Measurements from ENCODE around the gene USP49. TPM values are rescaled to one million over a fixed set of nuclear protein-coding genes. Genes with fewer than 3 reads are reported as not detected.

Gene USP49
- total RNA-seq, 2 experiments from 2014 or later: 6.2 to 7.8 TPM

DNA sequence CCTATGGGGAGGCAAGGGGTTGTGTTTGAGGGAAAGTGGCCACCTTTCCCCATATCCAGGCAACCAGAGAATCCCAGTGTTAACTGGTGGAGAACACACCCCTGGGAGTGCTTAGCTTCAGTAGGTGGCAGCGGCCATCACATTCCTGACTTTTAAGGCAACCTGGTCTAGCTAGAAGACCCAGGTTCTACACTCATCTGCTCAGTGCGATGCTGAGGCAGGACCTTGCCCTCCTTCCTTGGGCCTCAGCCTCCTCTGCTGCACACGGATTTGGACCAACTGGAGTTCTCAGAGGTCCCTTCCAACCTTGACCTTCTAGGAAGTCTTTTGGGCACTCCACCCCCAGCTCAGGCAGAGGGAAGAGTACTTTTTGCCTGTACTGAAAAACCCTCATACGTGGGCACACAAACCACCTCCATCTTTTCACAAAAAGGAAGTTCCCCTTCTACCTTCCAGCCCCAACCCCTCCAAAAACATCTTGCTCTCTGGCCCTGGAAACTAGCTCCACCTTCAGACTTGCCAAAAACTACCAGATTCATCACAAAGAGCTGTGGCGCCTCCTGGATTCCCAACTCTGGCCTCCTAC is 43.5 kb upstream of the USP49 start:
- no peaks in the 10 kb centered on the region for H3K27me3 Mint-ChIP-seq (ENCODE audit: low read depth)
- no peak for DNase-seq
- peaks cover 76% of the 10 kb centered on the region for H3K36me3 Mint-ChIP-seq (ENCODE audit: low read depth)
- ChIA-PET CTCF (interaction anchor here (0.7 to 19.0 kb wide), 16 partner anchors 16 to 276 kb away, joined by 3 to 451 read pairs (median 6); partner anchors contain the start of genes BYSL, MED20, TAF8 and TOMM6), POLR2A (interaction anchor here (1.2 to 13.1 kb wide), 9 partner anchors 8 to 151 kb away, joined by 4 to 372 read pairs (median 14); partner anchors contain the start of genes BYSL, MED20, TAF8 and TOMM6)
- H3K27ac Mint-ChIP-seq: peak overlapping the region; percentile 97
- no peak for ATAC-seq
- H3K4me1 Mint-ChIP-seq (ENCODE audit: low read depth): peaks cover 63% of the 10 kb centered on the region
- H3K9me3 Mint-ChIP-seq (ENCODE audit: insufficient read depth): no peaks in the 10 kb centered on the region
- H3K4me3 Mint-ChIP-seq: peak overlapping the region; percentile 99

DNA sequence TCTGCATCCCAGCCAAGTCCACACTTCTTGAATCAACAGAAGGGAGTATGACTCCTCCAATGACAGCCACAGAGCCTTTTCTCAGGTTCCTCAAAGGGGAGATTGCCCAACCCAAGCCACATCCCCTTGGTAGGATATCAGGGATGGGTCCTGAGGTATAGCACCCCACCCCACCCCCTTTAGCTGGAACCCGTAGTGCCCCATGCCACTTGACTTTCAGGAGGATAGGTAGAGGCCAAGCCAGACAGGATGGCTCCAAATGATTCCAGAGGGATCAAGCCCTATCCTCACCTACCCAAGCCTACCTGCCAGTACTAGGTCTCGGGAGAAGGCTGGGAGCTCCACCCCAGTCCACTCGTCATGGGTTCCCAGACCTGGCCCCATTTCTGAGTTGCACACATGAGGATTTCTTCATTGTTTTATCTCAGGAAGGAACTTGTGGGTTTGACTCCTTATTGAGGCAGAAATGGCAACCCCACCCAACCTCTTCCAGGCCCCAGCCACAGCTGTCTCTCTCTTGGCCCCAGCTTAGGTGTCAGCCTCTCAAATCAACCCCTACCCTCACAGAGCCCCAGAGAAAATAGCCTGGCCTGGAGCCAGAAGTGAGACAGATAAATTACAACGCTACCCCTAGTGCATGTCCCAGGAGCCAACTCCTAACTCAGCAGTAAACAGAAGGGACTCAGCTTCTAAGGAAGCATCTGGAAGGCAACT is 42.8 kb upstream of the USP49 start:
- ATAC-seq (no peak), DNase-seq (peak; percentile 73)
- ChIA-PET POLR2A (interaction anchor here (0.6 to 13.1 kb wide), 11 partner anchors 7 to 151 kb away, joined by 4 to 372 read pairs (median 9); partner anchors contain the start of genes BYSL, MED20, TAF8 and TOMM6), CTCF (interaction anchor here (0.7 to 19.0 kb wide), 12 partner anchors 15 to 277 kb away, joined by 3 to 451 read pairs (median 6); partner anchors contain the start of genes BYSL, MED20, TAF8 and TOMM6)
- Mint-ChIP-seq H3K9me3 (ENCODE audit: insufficient read depth) (no peaks in the 10 kb centered on the region), H3K36me3 (ENCODE audit: low read depth) (peaks cover 80% of the 10 kb centered on the region), H3K27ac (peak overlapping the region; percentile 97), H3K27me3 (ENCODE audit: low read depth) (no peaks in the 10 kb centered on the region), H3K4me1 (ENCODE audit: low read depth) (peaks cover 62% of the 10 kb centered on the region), H3K4me3 (peak overlapping the region; percentile 99)

DNA sequence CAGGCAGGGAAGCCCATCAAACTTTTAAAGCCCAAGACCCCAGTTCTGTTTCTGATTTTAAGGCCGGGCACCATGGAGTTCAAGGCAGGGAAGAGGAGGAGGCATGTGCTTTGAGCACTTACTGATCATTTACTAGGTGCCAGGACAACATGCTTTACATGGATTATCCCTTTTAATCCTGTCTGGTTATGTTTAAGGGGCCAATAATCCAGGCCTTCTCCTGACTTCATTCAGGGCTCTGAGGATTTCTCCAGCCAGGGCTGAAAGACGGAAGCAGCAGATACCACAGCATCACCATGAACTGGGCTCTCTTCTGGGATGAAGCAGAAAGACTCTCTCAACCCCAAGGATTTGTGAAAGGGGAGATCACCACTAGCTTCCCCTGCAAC is 42.3 kb upstream of the USP49 start:
- no peaks in the 10 kb centered on the region for H3K9me3 Mint-ChIP-seq (ENCODE audit: insufficient read depth)
- peaks cover 61% of the 10 kb centered on the region for H3K4me1 Mint-ChIP-seq (ENCODE audit: low read depth)
- H3K27ac Mint-ChIP-seq: peak overlapping the region; percentile 97
- ATAC-seq (no peak), DNase-seq (no peak)
- ChIA-PET CTCF (interaction anchor here (1.3 to 19.0 kb wide), 8 partner anchors 14 to 277 kb away, joined by 4 to 451 read pairs (median 12); partner anchors contain the start of genes BYSL, MED20, TAF8 and TOMM6), POLR2A (interaction anchor here (1.5 to 13.1 kb wide), 6 partner anchors 9 to 106 kb away, joined by 3 to 372 read pairs (median 50); partner anchors contain the start of genes BYSL, MED20 and TAF8)
- peaks cover 85% of the 10 kb centered on the region for H3K36me3 Mint-ChIP-seq (ENCODE audit: low read depth)
- peak overlapping the region; percentile 99 for H3K4me3 Mint-ChIP-seq
- no peaks in the 10 kb centered on the region for H3K27me3 Mint-ChIP-seq (ENCODE audit: low read depth)

DNA sequence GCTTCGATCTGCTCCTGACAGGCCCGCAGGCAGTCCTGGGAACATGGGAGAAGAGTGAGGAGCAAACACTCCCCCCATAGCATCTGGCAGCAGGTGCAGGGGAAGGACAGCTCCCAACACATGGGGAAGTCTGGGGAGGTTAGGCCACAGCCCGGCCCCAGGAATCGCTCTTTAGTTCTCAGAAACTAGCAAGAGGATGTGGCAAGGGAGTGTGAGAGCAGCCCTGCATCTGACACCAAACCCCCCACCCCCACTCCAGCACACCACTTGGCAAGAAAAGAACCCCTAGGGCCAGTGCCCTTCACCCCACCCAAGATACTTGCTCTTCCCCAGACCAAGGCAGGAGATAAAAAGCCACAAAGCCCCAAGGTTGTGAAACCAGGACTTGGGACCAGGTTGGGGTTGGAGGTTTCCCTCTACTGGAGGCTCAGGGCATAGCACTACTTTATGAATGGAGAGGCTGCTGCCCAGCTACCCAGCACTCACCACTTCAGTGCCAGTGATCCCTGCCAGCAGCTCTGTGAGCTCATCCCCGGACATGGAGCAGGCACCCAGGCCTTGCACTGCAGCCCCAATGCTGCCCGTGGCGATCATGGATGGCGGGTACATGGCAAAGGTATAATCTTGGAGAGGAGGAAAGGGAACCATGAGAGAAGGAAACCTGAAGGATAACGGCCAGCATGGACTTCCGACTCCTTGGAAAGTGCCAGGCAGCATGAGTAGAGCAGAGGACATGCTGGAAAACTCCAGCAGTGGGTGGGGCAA is 41.1 kb upstream of the USP49 start:
- Mint-ChIP-seq H3K27me3 (ENCODE audit: low read depth) (no peaks in the 10 kb centered on the region), H3K27ac (peak overlapping the region; percentile 92), H3K9me3 (ENCODE audit: insufficient read depth) (no peaks in the 10 kb centered on the region), H3K4me1 (ENCODE audit: low read depth) (peaks cover 64% of the 10 kb centered on the region), H3K4me3 (peak overlapping the region; percentile 99), H3K36me3 (ENCODE audit: low read depth) (peaks cover 93% of the 10 kb centered on the region)
- DNase-seq: peak; percentile 98
- peak; percentile 75 for ATAC-seq
- ChIA-PET CTCF (interaction anchor here (0.7 to 19.0 kb wide), 19 partner anchors 9 to 167 kb away, joined by 3 to 451 read pairs (median 5); partner anchors contain the start of genes BYSL, MED20, TAF8 and TOMM6), POLR2A (interaction anchor here (0.5 to 13.1 kb wide), 12 partner anchors 13 to 150 kb away, joined by 3 to 372 read pairs (median 4); partner anchors contain the start of genes BYSL, MED20 and TAF8)

- H3K9me3 Mint-ChIP-seq (ENCODE audit: insufficient read depth): no peaks in the 10 kb centered on the region
- H3K36me3 Mint-ChIP-seq (ENCODE audit: low read depth): peaks cover 96% of the 10 kb centered on the region
- no peaks in the 10 kb centered on the region for H3K27me3 Mint-ChIP-seq (ENCODE audit: low read depth)
- peaks cover 67% of the 10 kb centered on the region for H3K4me1 Mint-ChIP-seq (ENCODE audit: low read depth)
- CTCF ChIA-PET: interaction anchor here (0.8 to 19.0 kb wide), 17 partner anchors 9 to 149 kb away, joined by 3 to 451 read pairs (median 5); partner anchors contain the start of genes BYSL, MED20, TAF8 and TOMM6
- DNase-seq (no peak), ATAC-seq (peak; percentile 16)
- peak overlapping the region; percentile 99 for H3K4me3 Mint-ChIP-seq
- H3K27ac Mint-ChIP-seq: peak overlapping the region; percentile 92
- POLR2A ChIA-PET: interaction anchor here (0.9 to 13.1 kb wide), 10 partner anchors 12 to 150 kb away, joined by 3 to 372 read pairs (median 4); partner anchors contain the start of genes BYSL, MED20 and TAF8
These were observed 40.5 kb upstream of the USP49 start for GRCh38 chr6:41935685-41936072.

- H3K9me3 Mint-ChIP-seq (ENCODE audit: insufficient read depth): no peaks in the 10 kb centered on the region
- ChIA-PET POLR2A (interaction anchor here (1.1 to 13.1 kb wide), 8 partner anchors 12 to 109 kb away, joined by 3 to 372 read pairs (median 6); partner anchors contain the start of genes BYSL, MED20 and TAF8), CTCF (interaction anchor here (1.4 to 19.0 kb wide), 6 partner anchors 12 to 148 kb away, joined by 4 to 451 read pairs (median 24); partner anchors contain the start of genes BYSL, MED20, TAF8 and TOMM6)
- peak overlapping the region; percentile 92 for H3K27ac Mint-ChIP-seq
- peaks cover 67% of the 10 kb centered on the region for H3K4me1 Mint-ChIP-seq (ENCODE audit: low read depth)
- no peak for DNase-seq
- H3K27me3 Mint-ChIP-seq (ENCODE audit: low read depth): no peaks in the 10 kb centered on the region
- peak overlapping the region; percentile 99 for H3K4me3 Mint-ChIP-seq
- peaks cover 96% of the 10 kb centered on the region for H3K36me3 Mint-ChIP-seq (ENCODE audit: low read depth)
- ATAC-seq: no peak
These were observed 40.0 kb upstream of the USP49 start for GRCh38 chr6:41935193-41935574.

DNA sequence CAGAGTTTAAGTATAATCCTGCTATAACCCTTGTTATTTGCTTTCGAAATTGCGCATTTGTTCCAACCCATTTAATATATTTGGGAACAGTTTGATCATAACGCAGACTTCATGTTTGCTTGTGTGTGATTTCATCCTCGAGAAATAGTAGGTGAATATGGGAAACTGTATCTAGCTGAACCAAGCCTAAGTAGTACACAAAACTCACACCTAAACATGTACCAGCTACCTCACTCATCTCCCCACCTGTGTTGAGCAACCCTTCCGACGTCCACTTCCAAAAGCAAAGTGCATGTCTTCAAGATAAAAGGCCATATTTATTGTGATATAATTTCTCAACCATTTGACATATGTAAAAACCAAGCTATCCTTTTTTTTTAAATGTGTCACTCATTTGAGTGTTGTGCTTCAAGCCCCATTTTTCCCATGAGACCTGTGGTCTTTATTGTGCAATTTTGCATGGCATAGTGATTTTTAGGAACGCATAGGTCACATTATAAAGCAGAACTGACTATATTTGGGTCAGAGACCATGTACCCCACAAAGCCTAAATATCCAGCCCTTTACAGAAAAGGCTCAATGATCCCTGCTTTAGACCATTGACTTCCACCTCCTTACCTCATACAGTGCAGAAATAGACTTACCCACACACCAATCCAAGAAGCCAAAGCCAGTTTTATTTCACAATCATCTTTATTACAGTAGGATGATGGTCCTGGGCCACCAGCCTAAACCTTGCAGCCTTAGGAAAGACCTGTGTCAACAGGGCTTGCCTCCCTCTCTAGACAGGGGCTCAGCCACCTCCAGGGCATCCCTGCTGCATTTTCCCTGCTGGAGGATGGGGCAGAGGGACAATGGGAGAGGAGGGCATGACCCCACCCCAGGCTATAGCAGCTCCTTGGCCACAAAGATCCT is 39.4 kb upstream of the USP49 start:
- H3K9me3 Mint-ChIP-seq (ENCODE audit: insufficient read depth): no peaks in the 10 kb centered on the region
- peak overlapping the region; percentile 92 for H3K27ac Mint-ChIP-seq
- no peaks in the 10 kb centered on the region for H3K27me3 Mint-ChIP-seq (ENCODE audit: low read depth)
- CTCF ChIA-PET: interaction anchor here (1.4 to 19.0 kb wide), 4 partner anchors 11 to 148 kb away, joined by 6 to 451 read pairs (median 117); partner anchors contain the start of genes BYSL, MED20, TAF8 and TOMM6
- H3K4me3 Mint-ChIP-seq: peak overlapping the region; percentile 99
- H3K4me1 Mint-ChIP-seq (ENCODE audit: low read depth): peaks cover 69% of the 10 kb centered on the region
- ATAC-seq (no peak), DNase-seq (no peak)
- POLR2A ChIA-PET: interaction anchor here (0.6 to 13.1 kb wide), 9 partner anchors 11 to 574 kb away, joined by 3 to 372 read pairs (median 5); partner anchors contain the start of genes BYSL, MED20 and TAF8
- peaks cover 94% of the 10 kb centered on the region for H3K36me3 Mint-ChIP-seq (ENCODE audit: low read depth)

GRCh38 chr6:41932378-41932777 is 37.2 kb upstream of the USP49 start:
- Mint-ChIP-seq H3K4me3 (no peak overlapping the region), H3K4me1 (ENCODE audit: low read depth) (peaks cover 54% of the 10 kb centered on the region), H3K27ac (peak overlapping the region; percentile 80), H3K27me3 (ENCODE audit: low read depth) (no peaks in the 10 kb centered on the region), H3K36me3 (ENCODE audit: low read depth) (peaks cover 92% of the 10 kb centered on the region), H3K9me3 (ENCODE audit: insufficient read depth) (no peaks in the 10 kb centered on the region)
- POLR2A ChIA-PET: interaction anchor here (1.1 to 13.1 kb wide), 3 partner anchors 9 to 145 kb away, joined by 3 to 372 read pairs (median 99); partner anchors contain the start of genes BYSL, MED20 and TAF8
- CTCF ChIA-PET: interaction anchor here (13.0 to 19.0 kb wide), 2 partner anchors 9 to 111 kb away, joined by 193 to 451 read pairs; partner anchors contain the start of genes BYSL, MED20 and TAF8
- no peak for DNase-seq
- ATAC-seq: no peak

GRCh38 chr6:41931792-41932191 is 36.6 kb upstream of the USP49 start:
- Mint-ChIP-seq H3K36me3 (ENCODE audit: low read depth) (peaks cover 92% of the 10 kb centered on the region), H3K27ac (peak overlapping the region; percentile 80), H3K4me1 (ENCODE audit: low read depth) (peaks cover 51% of the 10 kb centered on the region), H3K4me3 (no peak overlapping the region), H3K27me3 (ENCODE audit: low read depth) (no peaks in the 10 kb centered on the region), H3K9me3 (ENCODE audit: insufficient read depth) (no peaks in the 10 kb centered on the region)
- no peak for DNase-seq
- no peak for ATAC-seq
- CTCF ChIA-PET: interaction anchor here (13.0 to 19.0 kb wide), 2 partner anchors 9 to 111 kb away, joined by 193 to 451 read pairs; partner anchors contain the start of genes BYSL, MED20 and TAF8
- POLR2A ChIA-PET: interaction anchor here (13.1 kb wide), 1 partner anchor 112 kb away, joined by 372 read pairs; the partner anchor contains the start of gene TAF8
